ENCODE measurements around the gene CUBN. TPM values are rescaled to one million over a fixed set of nuclear protein-coding genes. Genes with fewer than 3 reads are reported as not detected.

The CUBN gene
- total RNA-seq, 1 experiment from 2014 or later: 1.3 TPM

GRCh38 chr10:16966991-16967865, 162.4 kb downstream of the CUBN start:
- peaks cover 4% of the 10 kb centered on the region; the same call in 1 of the 2 replicates for H3K9me3 ChIP-seq (ENCODE audit: control insufficient read depth, insufficient read depth, low read depth, low read length)
- POLR2A ChIA-PET: interaction anchor here (0.6 to 1.0 kb wide), 3 partner anchors 253 to 277 kb away, joined by 3 to 4 read pairs (median 3); no protein-coding TSS in a partner anchor
- H3K27ac ChIP-seq (ENCODE audit: low read length): peak overlapping the region; percentile 99
- CTCF ChIA-PET: no interaction called here
- no TSS peak for BruUV-seq (replicated peaks)
- peak; percentile 33 for DNase-seq (ENCODE audit: low read depth, low spot score)
- H3K27me3 ChIP-seq (ENCODE audit: control insufficient read depth, insufficient read depth, low read length): no peaks in the 10 kb centered on the region
- in situ Hi-C loops (cut with HindIII; ENCODE audit: low pct_unique_long_range_greater_than_20kb, low sequenced_read_pairs): no loop called here
- H3K4me3 ChIP-seq (ENCODE audit: low read depth in 2 of 2, low read length in 2 of 2): no peak overlapping the region
- TF ChIP-seq POLR2AphosphoS5 (IDR thresholded peaks at IDR 0.05; ENCODE audit: low read depth, low read length) (no peak), SIN3A (IDR thresholded peaks at IDR 0.05; ENCODE audit: borderline replicate concordance, insufficient read depth, low read depth, low read length) (no peak), TCF7L2 (IDR thresholded peaks at IDR 0.05; ENCODE audit: low read depth, low read length) (no peak)
- TF ChIP-seq, protein P1, sequence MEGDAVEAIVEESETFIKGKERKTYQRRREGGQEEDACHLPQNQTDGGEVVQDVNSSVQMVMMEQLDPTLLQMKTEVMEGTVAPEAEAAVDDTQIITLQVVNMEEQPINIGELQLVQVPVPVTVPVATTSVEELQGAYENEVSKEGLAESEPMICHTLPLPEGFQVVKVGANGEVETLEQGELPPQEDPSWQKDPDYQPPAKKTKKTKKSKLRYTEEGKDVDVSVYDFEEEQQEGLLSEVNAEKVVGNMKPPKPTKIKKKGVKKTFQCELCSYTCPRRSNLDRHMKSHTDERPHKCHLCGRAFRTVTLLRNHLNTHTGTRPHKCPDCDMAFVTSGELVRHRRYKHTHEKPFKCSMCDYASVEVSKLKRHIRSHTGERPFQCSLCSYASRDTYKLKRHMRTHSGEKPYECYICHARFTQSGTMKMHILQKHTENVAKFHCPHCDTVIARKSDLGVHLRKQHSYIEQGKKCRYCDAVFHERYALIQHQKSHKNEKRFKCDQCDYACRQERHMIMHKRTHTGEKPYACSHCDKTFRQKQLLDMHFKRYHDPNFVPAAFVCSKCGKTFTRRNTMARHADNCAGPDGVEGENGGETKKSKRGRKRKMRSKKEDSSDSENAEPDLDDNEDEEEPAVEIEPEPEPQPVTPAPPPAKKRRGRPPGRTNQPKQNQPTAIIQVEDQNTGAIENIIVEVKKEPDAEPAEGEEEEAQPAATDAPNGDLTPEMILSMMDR (IDR thresholded peaks at IDR 0.05): no peak
- TF ChIP-seq, protein P2, sequence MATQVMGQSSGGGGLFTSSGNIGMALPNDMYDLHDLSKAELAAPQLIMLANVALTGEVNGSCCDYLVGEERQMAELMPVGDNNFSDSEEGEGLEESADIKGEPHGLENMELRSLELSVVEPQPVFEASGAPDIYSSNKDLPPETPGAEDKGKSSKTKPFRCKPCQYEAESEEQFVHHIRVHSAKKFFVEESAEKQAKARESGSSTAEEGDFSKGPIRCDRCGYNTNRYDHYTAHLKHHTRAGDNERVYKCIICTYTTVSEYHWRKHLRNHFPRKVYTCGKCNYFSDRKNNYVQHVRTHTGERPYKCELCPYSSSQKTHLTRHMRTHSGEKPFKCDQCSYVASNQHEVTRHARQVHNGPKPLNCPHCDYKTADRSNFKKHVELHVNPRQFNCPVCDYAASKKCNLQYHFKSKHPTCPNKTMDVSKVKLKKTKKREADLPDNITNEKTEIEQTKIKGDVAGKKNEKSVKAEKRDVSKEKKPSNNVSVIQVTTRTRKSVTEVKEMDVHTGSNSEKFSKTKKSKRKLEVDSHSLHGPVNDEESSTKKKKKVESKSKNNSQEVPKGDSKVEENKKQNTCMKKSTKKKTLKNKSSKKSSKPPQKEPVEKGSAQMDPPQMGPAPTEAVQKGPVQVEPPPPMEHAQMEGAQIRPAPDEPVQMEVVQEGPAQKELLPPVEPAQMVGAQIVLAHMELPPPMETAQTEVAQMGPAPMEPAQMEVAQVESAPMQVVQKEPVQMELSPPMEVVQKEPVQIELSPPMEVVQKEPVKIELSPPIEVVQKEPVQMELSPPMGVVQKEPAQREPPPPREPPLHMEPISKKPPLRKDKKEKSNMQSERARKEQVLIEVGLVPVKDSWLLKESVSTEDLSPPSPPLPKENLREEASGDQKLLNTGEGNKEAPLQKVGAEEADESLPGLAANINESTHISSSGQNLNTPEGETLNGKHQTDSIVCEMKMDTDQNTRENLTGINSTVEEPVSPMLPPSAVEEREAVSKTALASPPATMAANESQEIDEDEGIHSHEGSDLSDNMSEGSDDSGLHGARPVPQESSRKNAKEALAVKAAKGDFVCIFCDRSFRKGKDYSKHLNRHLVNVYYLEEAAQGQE (IDR thresholded peaks at IDR 0.05; ENCODE audit: insufficient read depth in 1 of 2, low read depth in 2 of 2, low read length in 1 of 2): no peak
- no peak for ATAC-seq
- no peaks in the 10 kb centered on the region for H3K36me3 ChIP-seq (ENCODE audit: control insufficient read depth, insufficient read depth, low read length)
- H3K4me1 ChIP-seq (ENCODE audit: control insufficient read depth, insufficient read depth, low read length): peaks cover 43% of the 10 kb centered on the region
- intact Hi-C loops (cut with micrococcal nuclease; ENCODE audit: unreplicated experiment): loop anchor here (5.0 to 10.0 kb wide), 3 partner anchors 58 to 122 kb away; no protein-coding TSS in a partner anchor

DNA sequence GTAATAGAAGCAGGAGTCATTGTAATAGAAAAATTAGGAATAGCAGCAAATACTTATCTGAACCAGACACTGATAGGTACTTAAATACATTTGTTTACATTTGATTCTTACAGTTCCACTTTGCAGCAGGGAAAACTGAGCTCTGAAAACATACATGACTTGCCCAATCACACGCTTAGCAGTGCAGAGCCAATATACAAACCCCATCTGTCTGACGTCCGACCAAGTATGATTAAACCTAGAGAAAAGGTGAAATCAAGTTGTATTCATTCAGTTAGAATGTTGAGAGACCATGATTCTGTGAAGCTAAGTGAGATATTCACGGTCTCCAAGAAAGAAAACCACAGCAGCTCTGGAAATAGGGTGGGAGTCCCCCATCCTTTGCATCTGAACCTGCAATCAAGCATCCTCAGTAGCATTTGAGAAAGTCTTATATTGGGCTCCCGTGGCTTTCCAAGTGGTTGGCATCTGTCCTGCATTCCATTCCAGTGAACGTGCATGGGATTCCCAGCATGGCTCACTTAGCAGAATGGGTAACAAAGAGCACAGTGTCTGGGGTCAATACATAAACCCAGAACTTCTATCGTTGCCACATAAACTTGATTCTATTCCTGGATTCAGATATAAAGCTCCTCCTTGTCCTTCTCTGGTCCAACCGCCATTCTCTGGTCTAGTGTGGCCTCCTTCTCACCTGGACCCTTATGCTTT, 163.7 kb downstream of the CUBN start:
- Histone ChIP-seq H3K4me3 (ENCODE audit: low read depth in 2 of 2, low read length in 2 of 2) (peak overlapping the region in 1 of 2 experiments; percentile 5; a peak in 1 of 4 replicates), H3K27ac (ENCODE audit: low read length) (peak overlapping the region; percentile 99), H3K9me3 (ENCODE audit: control insufficient read depth, insufficient read depth, low read depth, low read length) (no peaks in the 10 kb centered on the region; the same call in 1 of the 2 replicates), H3K4me1 (ENCODE audit: control insufficient read depth, insufficient read depth, low read length) (peaks cover 43% of the 10 kb centered on the region), H3K36me3 (ENCODE audit: control insufficient read depth, insufficient read depth, low read length) (no peaks in the 10 kb centered on the region), H3K27me3 (ENCODE audit: control insufficient read depth, insufficient read depth, low read length) (no peaks in the 10 kb centered on the region)
- POLR2A ChIA-PET: interaction anchor here (0.5 to 0.7 kb wide), 4 partner anchors 15 to 195 kb away, joined by 3 to 4 read pairs (median 4); no protein-coding TSS in a partner anchor
- DNase-seq (ENCODE audit: low read depth, low spot score) (peak; percentile 84), ATAC-seq (peak; percentile 91)
- no peak for TF ChIP-seq SIN3A (IDR thresholded peaks at IDR 0.05; ENCODE audit: borderline replicate concordance, insufficient read depth, low read depth, low read length)
- TF ChIP-seq, protein P1 (IDR thresholded peaks at IDR 0.05): no peak
- TF ChIP-seq POLR2AphosphoS5 (IDR thresholded peaks at IDR 0.05; ENCODE audit: low read depth, low read length): peak; percentile 82; the same call in 1 of the 2 replicates
- in situ Hi-C loops (cut with HindIII; ENCODE audit: low pct_unique_long_range_greater_than_20kb, low sequenced_read_pairs): no loop called here
- TSS peak; percentile 99 for BruUV-seq (replicated peaks)
- intact Hi-C loops (cut with micrococcal nuclease; ENCODE audit: unreplicated experiment): loop anchor here (5.0 to 10.0 kb wide), 3 partner anchors 59 to 121 kb away; no protein-coding TSS in a partner anchor
- CTCF ChIA-PET: no interaction called here

Measured in Panc1 (cell line).